Prostate gland (tissue), 2 donors: ENCODE data around the gene MT1B.

Experiments
- CTCF ChIP-seq, 4 experiments: fragments of 200-600 bp in 2 of 4; fragments of 450-650 bp in 2 of 4; sonication (generic) in 2 of 4; IDR thresholded peaks; 1 replicate in 3 of 4; 2 replicates in 1 of 4; pipeline ENCODE4 v1.5.1; 2016 to 2019; ENCODE audit warnings: antibody characterized with exemption in 4 of 4, mild to moderate bottlenecking in 2 of 4, moderate library complexity in 2 of 4
- POLR2A ChIP-seq: fragments of 450-650 bp; IDR thresholded peaks from one replicate; pipeline ENCODE4 v1.6.1; 2016; ENCODE audit warnings: antibody characterized with exemption, mild to moderate bottlenecking

- no peak for TF ChIP-seq CTCF (IDR thresholded peaks at IDR 0.05)
- no peak for TF ChIP-seq POLR2A
Measured at GRCh38 chr16:56684926-56685590, 33.4 kb downstream of the MT1B start.
